ENCODE measurements around the gene VPS16. TPM values are rescaled to one million over a fixed set of nuclear protein-coding genes. Genes with fewer than 3 reads are reported as not detected.
"Not testable (repeated sequence)": the region's sequence is repeated elsewhere in the genome, so short reads cannot be mapped to it uniquely, and the experiment has no call there.

VPS16 gene
- total and polyA plus RNA-seq, 8 donors = 19.2 to 93.4 (median 23.8) TPM

GRCh38 chr20:2889797-2890196 lies 49.3 kb downstream of the VPS16 start:
- Histone ChIP-seq H3K36me3 (no peaks in the 10 kb centered on the region), H3K9me3 (no peaks in the 10 kb centered on the region), H3K4me1 (no peaks in the 10 kb centered on the region), H3K27ac (no peak overlapping the region), H3K4me3 (no peak overlapping the region), H3K27me3 (no peaks in the 10 kb centered on the region)
- TF ChIP-seq, protein P1, sequence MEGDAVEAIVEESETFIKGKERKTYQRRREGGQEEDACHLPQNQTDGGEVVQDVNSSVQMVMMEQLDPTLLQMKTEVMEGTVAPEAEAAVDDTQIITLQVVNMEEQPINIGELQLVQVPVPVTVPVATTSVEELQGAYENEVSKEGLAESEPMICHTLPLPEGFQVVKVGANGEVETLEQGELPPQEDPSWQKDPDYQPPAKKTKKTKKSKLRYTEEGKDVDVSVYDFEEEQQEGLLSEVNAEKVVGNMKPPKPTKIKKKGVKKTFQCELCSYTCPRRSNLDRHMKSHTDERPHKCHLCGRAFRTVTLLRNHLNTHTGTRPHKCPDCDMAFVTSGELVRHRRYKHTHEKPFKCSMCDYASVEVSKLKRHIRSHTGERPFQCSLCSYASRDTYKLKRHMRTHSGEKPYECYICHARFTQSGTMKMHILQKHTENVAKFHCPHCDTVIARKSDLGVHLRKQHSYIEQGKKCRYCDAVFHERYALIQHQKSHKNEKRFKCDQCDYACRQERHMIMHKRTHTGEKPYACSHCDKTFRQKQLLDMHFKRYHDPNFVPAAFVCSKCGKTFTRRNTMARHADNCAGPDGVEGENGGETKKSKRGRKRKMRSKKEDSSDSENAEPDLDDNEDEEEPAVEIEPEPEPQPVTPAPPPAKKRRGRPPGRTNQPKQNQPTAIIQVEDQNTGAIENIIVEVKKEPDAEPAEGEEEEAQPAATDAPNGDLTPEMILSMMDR (IDR thresholded peaks at IDR 0.05) = no peak
- ATAC-seq = no peak
- no peak for DNase-seq
- WGBS, 2 donors = 92 to 93% methylated on average over 3 of the region's 3 CpGs
- no peak for FAIRE-seq
- intact Hi-C loops (cut with DNase I) = no loop called here

DNA sequence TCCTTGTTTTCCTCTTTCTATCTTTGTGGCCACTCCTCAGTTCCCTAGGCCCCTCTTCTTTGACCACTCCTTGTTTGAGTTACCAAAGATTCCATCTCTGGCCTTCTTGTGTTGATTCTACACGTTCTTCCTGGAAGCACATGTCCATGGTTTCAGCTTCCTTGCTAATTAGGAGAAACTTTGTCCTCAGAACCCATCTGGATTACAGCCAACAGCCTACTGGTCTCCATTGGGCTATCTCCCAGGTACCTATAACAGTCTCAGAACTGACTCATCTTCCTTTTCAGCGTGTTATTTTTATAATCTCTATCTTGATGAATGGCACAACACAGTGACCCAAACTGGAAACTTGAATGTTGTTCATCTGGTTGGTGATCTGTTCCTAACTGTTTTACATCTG lies 50.2 kb downstream of the VPS16 start:
- no peak overlapping the region for H3K4me3 ChIP-seq
- FAIRE-seq (no peak), DNase-seq (no peak), ATAC-seq (no peak)
- no peaks in the 10 kb centered on the region for H3K9me3 ChIP-seq
- 64 to 77% methylated on average over 2 of the region's 2 CpGs for WGBS, 2 donors
- TF ChIP-seq, protein P1 (IDR thresholded peaks at IDR 0.05) = no peak
- no peaks in the 10 kb centered on the region for H3K27me3 ChIP-seq
- H3K27ac ChIP-seq = no peak overlapping the region
- no peaks in the 10 kb centered on the region for H3K36me3 ChIP-seq
- no peaks in the 10 kb centered on the region for H3K4me1 ChIP-seq
- intact Hi-C loops (cut with DNase I) = no loop called here

DNA sequence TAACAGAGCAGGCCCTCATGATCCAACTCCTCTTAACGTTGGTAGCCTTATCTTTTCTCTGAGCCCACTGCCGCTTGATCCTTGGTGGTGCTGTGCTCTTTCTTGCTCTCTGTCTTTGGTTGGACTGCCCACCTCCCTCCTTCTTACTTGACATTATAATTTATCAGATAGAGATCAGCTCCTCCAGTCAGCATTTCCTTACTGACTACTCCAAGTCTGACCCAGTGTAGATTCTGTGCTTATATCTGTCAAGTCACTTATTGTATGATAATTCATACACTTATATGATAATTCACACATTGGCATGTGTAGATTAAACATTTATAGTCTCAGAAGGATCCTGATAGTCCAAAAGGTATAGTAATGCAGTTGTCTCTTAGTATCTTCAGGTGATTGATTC lies 50.8 kb downstream of the VPS16 start:
- no peak for ATAC-seq
- Histone ChIP-seq H3K9me3 (no peaks in the 10 kb centered on the region), H3K27me3 (no peaks in the 10 kb centered on the region), H3K36me3 (no peaks in the 10 kb centered on the region), H3K27ac (no peak overlapping the region), H3K4me1 (no peaks in the 10 kb centered on the region), H3K4me3 (no peak overlapping the region)
- intact Hi-C loops (cut with DNase I) = no loop called here
- 85 to 90% methylated on average over 2 of the region's 2 CpGs for WGBS, 2 donors
- DNase-seq = no peak
- TF ChIP-seq, protein P1 (IDR thresholded peaks at IDR 0.05) = no peak
- FAIRE-seq = no peak

GRCh38 chr20:2892376-2892775 lies 51.8 kb downstream of the VPS16 start:
- Histone ChIP-seq H3K4me3 (no peak overlapping the region), H3K4me1 (no peaks in the 10 kb centered on the region), H3K36me3 (no peaks in the 10 kb centered on the region), H3K9me3 (no peaks in the 10 kb centered on the region), H3K27me3 (no peaks in the 10 kb centered on the region), H3K27ac (no peak overlapping the region)
- FAIRE-seq (no peak), ATAC-seq (peak in 1 of 4 donors; percentile 60), DNase-seq (no peak)
- WGBS, 2 donors = 75 to 95% methylated on average over 3 of the region's 3 CpGs
- TF ChIP-seq, protein P1 (IDR thresholded peaks at IDR 0.05) = no peak
- intact Hi-C loops (cut with DNase I) = no loop called here

GRCh38 chr20:2894221-2894620 lies 53.7 kb downstream of the VPS16 start:
- H3K27me3 ChIP-seq = no peaks in the 10 kb centered on the region
- DNase-seq = no peak
- H3K4me1 ChIP-seq = no peaks in the 10 kb centered on the region
- no peaks in the 10 kb centered on the region for H3K9me3 ChIP-seq
- H3K27ac ChIP-seq = no peak overlapping the region
- WGBS, 2 donors = 86 to 95% methylated on average over 2 of the region's 2 CpGs
- intact Hi-C loops (cut with DNase I) = no loop called here
- FAIRE-seq = no peak
- H3K36me3 ChIP-seq = no peaks in the 10 kb centered on the region
- H3K4me3 ChIP-seq = no peak overlapping the region
- no peak for ATAC-seq
- TF ChIP-seq, protein P1 (IDR thresholded peaks at IDR 0.05) = no peak

GRCh38 chr20:2895154-2895553 lies 54.6 kb downstream of the VPS16 start:
- WGBS, 2 donors = 97 to 98% methylated on average over 3 of the region's 3 CpGs
- H3K4me1 ChIP-seq; H3K36me3 ChIP-seq; intact Hi-C loops (cut with DNase I); FAIRE-seq; H3K27ac ChIP-seq; H3K4me3 ChIP-seq; H3K27me3 ChIP-seq; DNase-seq; ATAC-seq; H3K9me3 ChIP-seq: not testable (repeated sequence)

Measured in pancreas (tissue), 10 donors.